ENCODE data around the gene IL12A. TPM values are rescaled to one million over a fixed set of nuclear protein-coding genes. Genes with fewer than 3 reads are reported as not detected.

Gene IL12A
- total and polyA plus RNA-seq, 2 of the 8 experiments (the other 6 are each of a cell fraction or from before 2014, with no cell fraction given), result 0.41 to 0.92 TPM

DNA sequence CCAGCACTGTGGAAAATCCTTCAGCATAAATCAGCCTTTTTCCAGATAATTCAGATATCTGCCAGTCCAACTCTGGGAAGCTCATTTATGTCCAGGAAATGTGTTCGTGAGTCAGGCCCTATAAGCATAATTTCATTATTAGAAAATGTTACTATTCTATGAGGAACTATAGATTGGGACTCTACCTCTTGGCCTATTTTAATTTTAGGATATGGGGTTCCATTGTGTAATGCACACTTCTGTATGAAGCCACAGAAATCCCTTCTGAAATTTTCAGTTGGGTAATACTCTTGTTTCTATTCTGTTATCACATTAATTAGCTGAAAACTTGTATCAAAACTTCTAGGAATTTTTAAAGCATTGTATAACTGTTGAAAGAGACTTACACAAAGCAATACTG lies 43.9 kb upstream of the IL12A start (continued):
- TF ChIP-seq, protein P1, sequence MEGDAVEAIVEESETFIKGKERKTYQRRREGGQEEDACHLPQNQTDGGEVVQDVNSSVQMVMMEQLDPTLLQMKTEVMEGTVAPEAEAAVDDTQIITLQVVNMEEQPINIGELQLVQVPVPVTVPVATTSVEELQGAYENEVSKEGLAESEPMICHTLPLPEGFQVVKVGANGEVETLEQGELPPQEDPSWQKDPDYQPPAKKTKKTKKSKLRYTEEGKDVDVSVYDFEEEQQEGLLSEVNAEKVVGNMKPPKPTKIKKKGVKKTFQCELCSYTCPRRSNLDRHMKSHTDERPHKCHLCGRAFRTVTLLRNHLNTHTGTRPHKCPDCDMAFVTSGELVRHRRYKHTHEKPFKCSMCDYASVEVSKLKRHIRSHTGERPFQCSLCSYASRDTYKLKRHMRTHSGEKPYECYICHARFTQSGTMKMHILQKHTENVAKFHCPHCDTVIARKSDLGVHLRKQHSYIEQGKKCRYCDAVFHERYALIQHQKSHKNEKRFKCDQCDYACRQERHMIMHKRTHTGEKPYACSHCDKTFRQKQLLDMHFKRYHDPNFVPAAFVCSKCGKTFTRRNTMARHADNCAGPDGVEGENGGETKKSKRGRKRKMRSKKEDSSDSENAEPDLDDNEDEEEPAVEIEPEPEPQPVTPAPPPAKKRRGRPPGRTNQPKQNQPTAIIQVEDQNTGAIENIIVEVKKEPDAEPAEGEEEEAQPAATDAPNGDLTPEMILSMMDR (IDR thresholded peaks at IDR 0.05; ENCODE audit: control extremely low read depth in 1 of 3, insufficient read depth in 1 of 3, low read depth in 1 of 3, low read length in 3 of 3), result no peak
- TF ChIP-seq GTF2F1 (IDR thresholded peaks at IDR 0.05; ENCODE audit: borderline replicate concordance, low read depth, low read length), result no peak
- no peak for TF ChIP-seq KDM1A (IDR thresholded peaks at IDR 0.05; ENCODE audit: borderline replicate concordance, low read length)
- no peak for TF ChIP-seq SIRT6 (IDR thresholded peaks at IDR 0.05; ENCODE audit: low read length)
- TF ChIP-seq SRF (IDR thresholded peaks at IDR 0.05; ENCODE audit: low read depth, low read length), result no peak
